CD4-positive, alpha-beta memory T cell (primary cell): ENCODE measurements around the gene RAB22A. TPM values are rescaled to one million over a fixed set of nuclear protein-coding genes. Genes with fewer than 3 reads are reported as not detected.

Experiments used
- CTCF ChIA-PET: fragments of 350-600 bp; sonication (Branson Sonifier 250); formaldehyde crosslinking; loops from one replicate; lab custom pipeline; 2021; ENCODE audit warnings: inconsistent platforms; ENCODE audit not compliant: partially characterized antibody; lab: Charles Lee
- POLR2A ChIA-PET: fragments of 350-600 bp; sonication (Branson Sonifier 250); formaldehyde crosslinking; loops from one replicate; lab custom pipeline; 2021; ENCODE audit not compliant: partially characterized antibody; lab: Charles Lee
- DNase-seq, 5 donors: peaks; one replicate each; pipeline versions ENCODE4 v3.0.0 to v3.0.0-alpha.2; 2020 to 2022; ENCODE audit warnings: mixed read lengths in 1 of 5
- H3K27ac ChIP-seq: one replicate; pipeline ENCODE4 v1.7.0; 2013; ENCODE audit warnings: low read depth, low read length
- H3K27me3 ChIP-seq: 2 replicates; pipeline ENCODE4 v1.7.0; 2013; ENCODE audit warnings: mild to moderate bottlenecking, low read length, moderate library complexity; ENCODE audit not compliant: insufficient read depth
- H3K36me3 ChIP-seq: 2 replicates; pipeline ENCODE4 v1.7.0; 2013; ENCODE audit warnings: mild to moderate bottlenecking, low read length, moderate library complexity; ENCODE audit not compliant: insufficient read depth
- H3K4me1 ChIP-seq: 2 replicates; pipeline ENCODE4 v1.7.0; 2013; ENCODE audit warnings: mild to moderate bottlenecking, low read length, moderate library complexity; ENCODE audit not compliant: insufficient read depth
- H3K4me3 ChIP-seq, 2 donors: one replicate each; pipeline ENCODE4 v1.7.0; 2013; ENCODE audit warnings: low read length in 2 of 2, mild to moderate bottlenecking in 1 of 2
- H3K9me3 ChIP-seq, 2 donors: one replicate each; pipeline ENCODE4 v1.7.0; 2013; ENCODE audit warnings: low read length in 2 of 2, control low read depth in 1 of 2; ENCODE audit not compliant: control insufficient read depth in 1 of 2
- H3K27ac Mint-ChIP-seq, 7 donors: one replicate each; pipeline ENCODE4 v1.8.0; 2020 to 2021; ENCODE audit warnings: mixed read lengths in 7 of 7, mild to moderate bottlenecking in 6 of 7, inconsistent platforms in 3 of 7, moderate library complexity in 3 of 7
- H3K27me3 Mint-ChIP-seq, 2 donors: one replicate each; pipeline ENCODE4 v1.8.0; 2020 to 2021; ENCODE audit warnings: mixed read lengths in 2 of 2
- H3K36me3 Mint-ChIP-seq, 2 donors: one replicate each; pipeline ENCODE4 v1.8.0; 2020 to 2021; ENCODE audit warnings: mixed read lengths in 2 of 2, inconsistent platforms in 1 of 2, mild to moderate bottlenecking in 1 of 2
- H3K4me1 Mint-ChIP-seq, 4 donors: one replicate each; pipeline ENCODE4 v1.8.0; 2020 to 2021; ENCODE audit warnings: mixed read lengths in 4 of 4, mild to moderate bottlenecking in 1 of 4
- H3K4me3 Mint-ChIP-seq, 8 donors: one replicate each; pipeline ENCODE4 v1.8.0; 2020 to 2021; ENCODE audit warnings: mixed read lengths in 8 of 8, mild to moderate bottlenecking in 7 of 8, moderate library complexity in 6 of 8, inconsistent platforms in 3 of 8
- H3K9me3 Mint-ChIP-seq, 8 donors: one replicate each; pipeline ENCODE4 v1.8.0; 2020 to 2021; ENCODE audit warnings: mixed read lengths in 8 of 8, mild to moderate bottlenecking in 5 of 8, inconsistent platforms in 3 of 8, moderate library complexity in 1 of 8
- intact Hi-C: fragments of 100-400 bp; cut with micrococcal nuclease; formaldehyde crosslinking; loops from one replicate; pipeline ENCODE4 v1.15.1; 2023
- polyA plus RNA-seq, 2 donors: library from polyadenylated mRNA; unstranded; fragments of 300-500 nt; fragmentation: Illumina TruSeq; gene quantifications; one replicate each; pipeline ENCODE4 v1.2.3, GENCODE V29; 2021
- total RNA-seq, 2 experiments: library from RNA; stranded (reverse); gene quantifications; one replicate each; pipeline ENCODE4 v1.2.3, GENCODE V29; 2021

The RAB22A gene
- total and polyA plus RNA-seq, 4 experiments from 2014 or later, result 11.0 to 23.6 (median 20.4) TPM

DNA sequence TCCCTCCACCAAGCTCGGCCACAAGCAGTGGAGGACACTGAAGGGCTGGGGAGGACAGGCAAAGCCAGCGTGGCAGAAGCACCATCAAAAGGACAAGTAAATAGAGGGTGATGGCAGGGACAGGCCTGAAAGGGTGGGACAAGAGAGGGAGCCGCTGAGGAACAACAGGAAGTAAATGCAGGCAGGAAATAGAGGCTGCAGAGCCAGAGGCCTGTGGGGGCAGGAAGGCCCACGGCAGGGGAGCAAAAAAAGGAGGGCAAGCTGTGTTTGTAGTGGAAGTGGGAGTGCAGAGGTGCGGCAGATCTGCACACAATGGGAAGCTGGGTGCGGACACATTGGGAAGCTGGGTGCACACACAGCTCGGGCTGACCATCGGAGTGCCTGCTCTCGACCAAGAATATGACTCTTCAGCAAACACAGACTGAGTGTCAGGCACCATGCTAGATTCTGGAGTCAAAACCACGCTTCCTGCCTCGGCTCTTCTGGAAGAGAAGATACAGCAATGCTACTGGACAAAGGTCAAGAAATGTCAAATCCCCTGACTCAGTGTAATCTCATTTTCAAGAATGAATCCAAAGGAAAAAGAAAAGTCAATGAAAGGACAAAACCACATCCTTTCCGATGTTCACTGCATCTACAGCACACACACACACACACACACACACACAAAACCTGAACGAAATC, 40.4 kb upstream of the RAB22A start:
- Mint-ChIP-seq H3K4me3 (peak overlapping the region in 5 of 8 donors; percentile 16 to 59 (median 56)), H3K27me3 (no peaks in the 10 kb centered on the region), H3K4me1 (peaks cover 13 to 28% (median 19%) of the 10 kb centered on the region in 4 donors), H3K27ac (peak overlapping the region in 5 of 7 donors; percentile 46 to 89 (median 78)), H3K9me3 (no peaks in the 10 kb centered on the region), H3K36me3 (peaks cover 25 to 28% of the 10 kb centered on the region in 2 donors)
- Histone ChIP-seq H3K36me3 (no peaks in the 10 kb centered on the region), H3K27ac (no peak overlapping the region), H3K9me3 (no peaks in the 10 kb centered on the region), H3K4me3 (no peak overlapping the region), H3K4me1 (peaks cover 12% of the 10 kb centered on the region), H3K27me3 (no peaks in the 10 kb centered on the region)
- POLR2A ChIA-PET, result no interaction called here
- intact Hi-C loops, result no loop called here
- CTCF ChIA-PET, result interaction anchor here (0.8 kb wide), 1 partner anchor 31 kb away, joined by 3 read pairs; no protein-coding TSS in a partner anchor
- DNase-seq, result no peak

DNA sequence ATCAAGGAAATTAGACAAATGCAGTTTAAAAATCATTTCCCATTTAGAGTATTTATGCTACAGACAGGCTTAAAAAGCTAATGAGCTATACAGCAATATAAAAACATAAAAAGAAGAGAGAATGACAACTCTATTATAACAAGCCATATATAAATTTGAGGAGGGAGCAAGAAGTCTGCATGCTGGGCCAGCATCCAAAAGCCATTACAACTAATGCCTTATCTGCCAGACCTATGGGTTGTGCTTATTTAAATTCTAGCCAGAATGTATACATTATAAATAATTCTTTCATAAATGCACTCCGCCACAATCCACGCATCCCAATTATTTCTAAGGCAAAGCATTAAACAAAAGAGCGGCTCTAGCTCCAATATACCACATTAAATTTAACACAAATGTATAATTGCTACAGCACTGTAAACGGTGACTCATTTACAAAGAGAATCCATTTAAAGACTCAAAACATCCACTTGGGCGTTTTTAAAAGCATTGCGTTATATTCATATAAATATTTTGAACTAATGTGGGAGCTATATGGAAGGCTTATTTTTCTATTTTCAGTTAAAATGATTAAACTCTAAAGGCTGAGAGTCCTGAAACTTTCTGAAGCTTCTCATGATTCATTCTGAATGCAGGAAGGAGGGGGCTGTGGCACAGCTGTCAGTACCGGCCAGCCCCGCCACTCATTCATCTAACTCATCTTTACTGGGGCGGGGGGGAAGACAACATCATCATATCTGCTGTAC, 37.7 kb upstream of the RAB22A start:
- H3K4me1 Mint-ChIP-seq, result peaks cover 13 to 28% (median 22%) of the 10 kb centered on the region in 4 donors
- peaks cover 26 to 35% of the 10 kb centered on the region in 2 donors for H3K36me3 Mint-ChIP-seq
- intact Hi-C loops, result no loop called here

GRCh38 chr20:58274384-58274783, 35.1 kb upstream of the RAB22A start:
- intact Hi-C loops, result no loop called here
- H3K36me3 Mint-ChIP-seq, result peaks cover 13 to 33% of the 10 kb centered on the region in 2 donors
- H3K4me3 Mint-ChIP-seq, result no peak overlapping the region

More for the DNA sequence above, 37.7 kb upstream of the RAB22A start:
- ChIA-PET POLR2A (no interaction called here), CTCF (no interaction called here)
- peaks cover 12% of the 10 kb centered on the region for H3K4me1 ChIP-seq
- no peaks in the 10 kb centered on the region for H3K9me3 ChIP-seq
- H3K27ac ChIP-seq, result no peak overlapping the region
- no peaks in the 10 kb centered on the region for H3K36me3 ChIP-seq
- no peaks in the 10 kb centered on the region for H3K27me3 Mint-ChIP-seq
- DNase-seq, result no peak
- H3K4me3 Mint-ChIP-seq, result no peak overlapping the region
- H3K9me3 Mint-ChIP-seq, result no peaks in the 10 kb centered on the region
- H3K27ac Mint-ChIP-seq, result peak overlapping the region in 1 of 7 donors; percentile 52
- H3K27me3 ChIP-seq, result no peaks in the 10 kb centered on the region
- no peak overlapping the region for H3K4me3 ChIP-seq

DNA sequence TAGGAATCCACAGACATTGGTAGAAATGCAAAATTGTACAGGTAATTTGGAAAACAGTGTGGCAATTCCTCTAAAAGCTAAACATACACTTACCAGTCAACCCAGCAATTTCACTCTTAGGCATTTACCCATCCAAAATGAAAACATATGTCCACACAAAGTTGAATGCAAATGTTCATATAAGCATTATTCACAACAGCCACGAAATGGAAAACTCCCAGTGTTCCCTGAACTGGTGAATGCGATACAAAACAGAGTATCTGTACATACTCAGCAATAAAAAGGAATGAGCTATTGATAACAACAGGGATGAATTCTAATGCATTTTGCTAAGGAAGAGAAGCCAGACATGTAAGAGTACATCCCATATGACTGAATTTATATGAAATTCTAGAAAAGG, 32.4 kb upstream of the RAB22A start:
- H3K27ac ChIP-seq, result no peak overlapping the region
- intact Hi-C loops, result no loop called here
- peak overlapping the region in 1 of 7 donors; percentile 46 for H3K27ac Mint-ChIP-seq
- H3K4me1 ChIP-seq, result no peaks in the 10 kb centered on the region
- no peaks in the 10 kb centered on the region for H3K27me3 Mint-ChIP-seq
- POLR2A ChIA-PET, result no interaction called here
- no peaks in the 10 kb centered on the region for H3K9me3 ChIP-seq
- CTCF ChIA-PET, result no interaction called here
- H3K9me3 Mint-ChIP-seq, result no peaks in the 10 kb centered on the region
- no peak overlapping the region for H3K4me3 Mint-ChIP-seq
- H3K27me3 ChIP-seq, result no peaks in the 10 kb centered on the region
- no peak overlapping the region for H3K4me3 ChIP-seq
- no peak for DNase-seq
- peaks cover 5 to 27% of the 10 kb centered on the region in 2 donors for H3K36me3 Mint-ChIP-seq
- no peaks in the 10 kb centered on the region for H3K36me3 ChIP-seq
- peaks cover 0 to 15% (median 5%) of the 10 kb centered on the region in 4 donors for H3K4me1 Mint-ChIP-seq

More at GRCh38 chr20:58274384-58274783, 35.1 kb upstream of the RAB22A start:
- no peaks in the 10 kb centered on the region for H3K36me3 ChIP-seq
- no peaks in the 10 kb centered on the region for H3K27me3 ChIP-seq
- Mint-ChIP-seq H3K4me1 (peaks cover under 1 to 14% (median 7%) of the 10 kb centered on the region in 4 donors), H3K9me3 (no peaks in the 10 kb centered on the region), H3K27ac (peak overlapping the region in 1 of 7 donors; percentile 11), H3K27me3 (no peaks in the 10 kb centered on the region)
- CTCF ChIA-PET, result no interaction called here
- no peak for DNase-seq
- no peaks in the 10 kb centered on the region for H3K9me3 ChIP-seq
- H3K4me1 ChIP-seq, result peaks cover 1% of the 10 kb centered on the region
- no peak overlapping the region for H3K4me3 ChIP-seq
- POLR2A ChIA-PET, result no interaction called here
- no peak overlapping the region for H3K27ac ChIP-seq

- Mint-ChIP-seq H3K27me3 (no peaks in the 10 kb centered on the region), H3K27ac (peak overlapping the region in 1 of 7 donors; percentile 46), H3K9me3 (no peaks in the 10 kb centered on the region), H3K4me1 (peaks cover 2 to 15% (median 9%) of the 10 kb centered on the region in 4 donors), H3K36me3 (peaks cover 4 to 26% of the 10 kb centered on the region in 2 donors), H3K4me3 (no peak overlapping the region)
- DNase-seq, result no peak
- POLR2A ChIA-PET, result no interaction called here
- no peak overlapping the region for H3K27ac ChIP-seq
- no peak overlapping the region for H3K4me3 ChIP-seq
- CTCF ChIA-PET, result no interaction called here
- H3K9me3 ChIP-seq, result no peaks in the 10 kb centered on the region
- no peaks in the 10 kb centered on the region for H3K36me3 ChIP-seq
- intact Hi-C loops, result no loop called here
- no peaks in the 10 kb centered on the region for H3K27me3 ChIP-seq
- no peaks in the 10 kb centered on the region for H3K4me1 ChIP-seq
Observed at GRCh38 chr20:58277578-58278472, 31.7 kb upstream of the RAB22A start.

GRCh38 chr20:58286729-58287128, 22.8 kb upstream of the RAB22A start:
- Mint-ChIP-seq H3K9me3 (no peaks in the 10 kb centered on the region), H3K4me1 (peaks cover 10 to 25% (median 21%) of the 10 kb centered on the region in 4 donors), H3K36me3 (peaks cover 11 to 16% of the 10 kb centered on the region in 2 donors), H3K4me3 (no peak overlapping the region), H3K27me3 (no peaks in the 10 kb centered on the region), H3K27ac (peak overlapping the region in 2 of 7 donors; percentile 5 to 65)
- Histone ChIP-seq H3K4me1 (no peaks in the 10 kb centered on the region), H3K27ac (no peak overlapping the region), H3K36me3 (no peaks in the 10 kb centered on the region), H3K9me3 (no peaks in the 10 kb centered on the region), H3K27me3 (no peaks in the 10 kb centered on the region), H3K4me3 (no peak overlapping the region)
- POLR2A ChIA-PET, result no interaction called here
- CTCF ChIA-PET, result no interaction called here
- intact Hi-C loops, result no loop called here
- DNase-seq, result no peak
